MM.1S (cell line): ENCODE measurements around the gene FBF1.

Experiments
- EZH2 ChIP-seq: fragments of 300-600 bp; sonication (generic); optimal IDR thresholded peaks from 2 replicates; pipeline ENCODE3; 2017; ENCODE audit warnings: low read depth, mild to moderate bottlenecking, antibody characterized with exemption, low read length, mixed read lengths
- EZH2phosphoT487 ChIP-seq: fragments of 300-600 bp; sonication (generic); IDR thresholded peaks from 2 replicates; pipeline ENCODE4 v1.6.1; 2018; ENCODE audit warnings: antibody characterized with exemption, low read length
- TF ChIP-seq, protein P1 (sequence below): fragments of 300-600 bp; sonication (generic); IDR thresholded peaks from 2 replicates; pipeline ENCODE4 v1.5.1; 2016; ENCODE audit warnings: antibody characterized with exemption, low read length, mixed read lengths

DNA sequence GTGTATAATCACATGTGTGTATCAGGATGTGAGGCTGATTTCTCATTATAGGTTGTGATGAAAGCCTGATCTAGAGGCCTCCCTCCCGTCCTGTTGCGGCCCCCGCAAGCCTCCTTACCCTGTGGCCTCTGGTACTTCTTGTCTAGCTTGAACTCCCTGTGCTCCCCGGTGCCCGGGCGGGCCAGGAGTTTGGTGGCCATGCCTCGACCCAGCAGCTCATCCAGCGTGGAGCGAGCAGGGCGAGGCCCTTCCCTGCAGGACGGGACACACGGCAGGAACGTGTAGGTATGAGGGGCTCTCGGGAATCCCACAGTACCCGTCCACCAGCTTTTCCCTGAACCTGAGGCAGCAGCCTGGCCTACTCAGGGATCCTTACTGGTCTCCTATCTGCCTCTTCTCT lies 14.9 kb downstream of the FBF1 start:
- TF ChIP-seq, protein P1, sequence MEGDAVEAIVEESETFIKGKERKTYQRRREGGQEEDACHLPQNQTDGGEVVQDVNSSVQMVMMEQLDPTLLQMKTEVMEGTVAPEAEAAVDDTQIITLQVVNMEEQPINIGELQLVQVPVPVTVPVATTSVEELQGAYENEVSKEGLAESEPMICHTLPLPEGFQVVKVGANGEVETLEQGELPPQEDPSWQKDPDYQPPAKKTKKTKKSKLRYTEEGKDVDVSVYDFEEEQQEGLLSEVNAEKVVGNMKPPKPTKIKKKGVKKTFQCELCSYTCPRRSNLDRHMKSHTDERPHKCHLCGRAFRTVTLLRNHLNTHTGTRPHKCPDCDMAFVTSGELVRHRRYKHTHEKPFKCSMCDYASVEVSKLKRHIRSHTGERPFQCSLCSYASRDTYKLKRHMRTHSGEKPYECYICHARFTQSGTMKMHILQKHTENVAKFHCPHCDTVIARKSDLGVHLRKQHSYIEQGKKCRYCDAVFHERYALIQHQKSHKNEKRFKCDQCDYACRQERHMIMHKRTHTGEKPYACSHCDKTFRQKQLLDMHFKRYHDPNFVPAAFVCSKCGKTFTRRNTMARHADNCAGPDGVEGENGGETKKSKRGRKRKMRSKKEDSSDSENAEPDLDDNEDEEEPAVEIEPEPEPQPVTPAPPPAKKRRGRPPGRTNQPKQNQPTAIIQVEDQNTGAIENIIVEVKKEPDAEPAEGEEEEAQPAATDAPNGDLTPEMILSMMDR = no peak
- no peak for TF ChIP-seq EZH2
- no peak for TF ChIP-seq EZH2phosphoT487
